ENCODE data around the gene GCK.
A peak's percentile ranks its signal among the peaks of the same experiment; 100 is the strongest.

The GCK gene

GRCh38 chr7:44213877-44214388, 24.7 kb upstream of the GCK start:
- peak; percentile 47 for DNase-seq (ENCODE audit: low spot score)
- no peak for TF ChIP-seq CTCF (IDR thresholded peaks at IDR 0.05; ENCODE audit: extremely low read depth, insufficient read depth, missing control alignments)
- in situ Hi-C loops (cut with MboI; ENCODE audit: low pct_unique_long_range_greater_than_20kb, low sequenced_read_pairs, unreplicated experiment), result no loop called here

GRCh38 chr7:44213206-44213876, 24.1 kb upstream of the GCK start:
- in situ Hi-C loops (cut with MboI; ENCODE audit: low pct_unique_long_range_greater_than_20kb, low sequenced_read_pairs, unreplicated experiment), result no loop called here
- TF ChIP-seq CTCF (IDR thresholded peaks at IDR 0.05; ENCODE audit: extremely low read depth, insufficient read depth, missing control alignments), result no peak

GRCh38 chr7:44212581-44213184, 23.4 kb upstream of the GCK start:
- DNase-seq (ENCODE audit: low spot score), result no peak
- in situ Hi-C loops (cut with MboI; ENCODE audit: low pct_unique_long_range_greater_than_20kb, low sequenced_read_pairs, unreplicated experiment), result no loop called here
- TF ChIP-seq CTCF (IDR thresholded peaks at IDR 0.05; ENCODE audit: extremely low read depth, insufficient read depth, missing control alignments), result no peak

More at GRCh38 chr7:44213206-44213876, 24.1 kb upstream of the GCK start:
- peak; percentile 24 for DNase-seq (ENCODE audit: low spot score)

GRCh38 chr7:44212018-44212417, 22.8 kb upstream of the GCK start:
- no peak for TF ChIP-seq CTCF (IDR thresholded peaks at IDR 0.05; ENCODE audit: extremely low read depth, insufficient read depth, missing control alignments)
- DNase-seq (ENCODE audit: low spot score), result no peak
- in situ Hi-C loops (cut with MboI; ENCODE audit: low pct_unique_long_range_greater_than_20kb, low sequenced_read_pairs, unreplicated experiment), result no loop called here

GRCh38 chr7:44211126-44211675, 22.0 kb upstream of the GCK start:
- TF ChIP-seq CTCF (IDR thresholded peaks at IDR 0.05; ENCODE audit: extremely low read depth, insufficient read depth, missing control alignments), result no peak
- in situ Hi-C loops (cut with MboI; ENCODE audit: low pct_unique_long_range_greater_than_20kb, low sequenced_read_pairs, unreplicated experiment), result no loop called here
- DNase-seq (ENCODE audit: low spot score), result no peak

- no peak for TF ChIP-seq CTCF (IDR thresholded peaks at IDR 0.05; ENCODE audit: extremely low read depth, insufficient read depth, missing control alignments)
- no peak for DNase-seq (ENCODE audit: low spot score)
- in situ Hi-C loops (cut with MboI; ENCODE audit: low pct_unique_long_range_greater_than_20kb, low sequenced_read_pairs, unreplicated experiment), result no loop called here
Measured at GRCh38 chr7:44210107-44210506, 20.9 kb upstream of the GCK start.
